Measurements from ENCODE around the gene ALDH1L1. TPM values are rescaled to one million over a fixed set of nuclear protein-coding genes. Genes with fewer than 3 reads are reported as not detected.

The ALDH1L1 gene
- total and polyA plus RNA-seq, 9 donors = 8.3 to 85.5 (median 45.1) TPM

DNA sequence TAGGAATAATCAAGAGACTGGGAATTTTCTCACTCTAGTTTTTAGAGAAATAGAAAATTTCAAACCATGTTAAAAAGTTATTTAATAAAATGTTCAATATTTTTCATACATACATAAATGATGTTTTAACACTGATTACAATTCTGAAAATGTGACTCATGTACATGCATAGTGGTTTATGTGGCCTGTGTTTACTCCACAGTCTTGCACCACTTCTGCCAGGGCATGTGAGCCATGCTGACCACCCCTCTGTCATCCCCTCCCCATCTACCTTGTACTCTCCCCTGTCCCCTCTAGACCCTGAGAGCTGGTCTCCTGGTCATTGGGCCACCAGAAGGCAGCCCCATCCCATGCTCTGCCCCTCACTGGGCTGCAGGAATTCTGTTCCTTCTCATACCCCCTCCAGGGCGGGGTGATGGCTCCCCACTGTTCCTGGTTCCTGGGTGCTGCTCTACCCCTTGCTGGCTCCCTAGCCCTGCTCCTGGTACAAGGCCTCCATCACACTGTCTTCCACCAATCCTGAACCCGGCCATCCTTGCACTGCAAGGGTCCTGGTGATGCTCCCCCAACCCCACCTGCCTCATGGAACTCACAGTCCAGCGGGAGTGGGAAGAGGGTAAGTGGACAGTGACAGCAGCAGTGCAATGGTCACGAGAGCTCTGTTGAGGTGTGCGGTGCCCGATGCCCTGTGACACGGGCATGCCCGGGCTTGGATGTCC, 72.3 kb downstream of the ALDH1L1 start:
- Histone ChIP-seq H3K27me3 (no peaks in the 10 kb centered on the region), H3K9me3 (no peaks in the 10 kb centered on the region), H3K4me3 (no peak overlapping the region), H3K27ac (no peak overlapping the region), H3K4me1 (ENCODE audit: insufficient read depth) (no peaks in the 10 kb centered on the region), H3K36me3 (no peaks in the 10 kb centered on the region)
- intact Hi-C loops (cut with DNase I) = no loop called here
- TF ChIP-seq POLR2A (IDR thresholded peaks at IDR 0.05) = no peak
- TF ChIP-seq, protein P1, sequence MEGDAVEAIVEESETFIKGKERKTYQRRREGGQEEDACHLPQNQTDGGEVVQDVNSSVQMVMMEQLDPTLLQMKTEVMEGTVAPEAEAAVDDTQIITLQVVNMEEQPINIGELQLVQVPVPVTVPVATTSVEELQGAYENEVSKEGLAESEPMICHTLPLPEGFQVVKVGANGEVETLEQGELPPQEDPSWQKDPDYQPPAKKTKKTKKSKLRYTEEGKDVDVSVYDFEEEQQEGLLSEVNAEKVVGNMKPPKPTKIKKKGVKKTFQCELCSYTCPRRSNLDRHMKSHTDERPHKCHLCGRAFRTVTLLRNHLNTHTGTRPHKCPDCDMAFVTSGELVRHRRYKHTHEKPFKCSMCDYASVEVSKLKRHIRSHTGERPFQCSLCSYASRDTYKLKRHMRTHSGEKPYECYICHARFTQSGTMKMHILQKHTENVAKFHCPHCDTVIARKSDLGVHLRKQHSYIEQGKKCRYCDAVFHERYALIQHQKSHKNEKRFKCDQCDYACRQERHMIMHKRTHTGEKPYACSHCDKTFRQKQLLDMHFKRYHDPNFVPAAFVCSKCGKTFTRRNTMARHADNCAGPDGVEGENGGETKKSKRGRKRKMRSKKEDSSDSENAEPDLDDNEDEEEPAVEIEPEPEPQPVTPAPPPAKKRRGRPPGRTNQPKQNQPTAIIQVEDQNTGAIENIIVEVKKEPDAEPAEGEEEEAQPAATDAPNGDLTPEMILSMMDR (IDR thresholded peaks at IDR 0.05) = no peak
- WGBS, 3 donors = 79 to 82% (median 81%) methylated on average over 8 of the region's 8 CpGs
- no peak for DNase-seq

DNA sequence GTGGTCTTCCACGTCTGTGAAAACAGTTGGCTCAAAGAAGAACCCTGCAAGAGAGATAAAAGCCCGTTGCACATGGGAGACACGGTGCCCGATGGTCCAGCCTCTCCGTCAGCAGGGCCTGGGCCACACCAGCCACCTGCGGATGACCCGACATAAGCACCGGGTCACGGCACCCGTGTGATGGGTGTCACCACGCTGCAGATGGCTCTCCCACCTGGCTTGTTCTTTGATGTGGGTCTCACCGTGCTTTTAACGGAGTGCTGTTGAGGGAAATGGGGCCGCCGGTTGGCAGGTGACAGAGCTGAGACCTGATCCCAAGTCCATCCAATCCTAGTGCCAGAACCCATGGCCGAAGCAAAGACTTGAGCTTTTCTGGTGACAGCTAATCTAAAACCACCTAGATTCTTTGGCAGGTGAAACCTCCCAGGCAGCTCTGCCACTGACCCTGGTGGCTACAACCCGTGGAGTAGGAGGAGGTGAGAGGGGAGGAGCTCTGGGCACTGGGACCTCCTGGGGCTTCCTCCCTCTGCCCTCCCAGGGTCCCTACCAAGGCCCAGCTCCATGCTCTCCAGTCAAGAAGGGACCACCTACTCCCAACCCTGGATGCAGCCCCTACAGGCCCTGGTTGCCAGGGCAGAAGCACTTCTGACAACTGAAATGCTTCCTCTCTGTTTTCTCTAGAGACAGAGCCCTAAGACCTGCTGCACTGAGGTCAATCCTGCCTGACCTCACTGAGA, 73.0 kb downstream of the ALDH1L1 start:
- peak in 1 of 5 donors; percentile 5 for DNase-seq
- H3K4me1 ChIP-seq (ENCODE audit: insufficient read depth) = no peaks in the 10 kb centered on the region
- no peaks in the 10 kb centered on the region for H3K9me3 ChIP-seq
- H3K27me3 ChIP-seq = no peaks in the 10 kb centered on the region
- 88 to 96% (median 91%) methylated on average over 17 of the region's 17 CpGs for WGBS, 3 donors
- no peak overlapping the region for H3K4me3 ChIP-seq
- TF ChIP-seq EP300 (IDR thresholded peaks at IDR 0.05) = no peak
- TF ChIP-seq, protein P1 (IDR thresholded peaks at IDR 0.05) = no peak
- no peak for TF ChIP-seq POLR2A (IDR thresholded peaks at IDR 0.05)
- no peaks in the 10 kb centered on the region for H3K36me3 ChIP-seq
- intact Hi-C loops (cut with DNase I) = no loop called here
- no peak overlapping the region for H3K27ac ChIP-seq

- 92 to 96% (median 95%) methylated on average over 21 of the region's 21 CpGs for WGBS, 3 donors
- no peaks in the 10 kb centered on the region for H3K4me1 ChIP-seq (ENCODE audit: insufficient read depth)
- intact Hi-C loops (cut with DNase I) = no loop called here
- no peaks in the 10 kb centered on the region for H3K9me3 ChIP-seq
- no peak overlapping the region for H3K27ac ChIP-seq
- no peaks in the 10 kb centered on the region for H3K36me3 ChIP-seq
- no peak overlapping the region for H3K4me3 ChIP-seq
- no peak for TF ChIP-seq POLR2A (IDR thresholded peaks at IDR 0.05)
- TF ChIP-seq, protein P1 (IDR thresholded peaks at IDR 0.05) = no peak
- no peak for TF ChIP-seq EP300 (IDR thresholded peaks at IDR 0.05)
- peak in 1 of 5 donors; percentile 1 for DNase-seq
- no peaks in the 10 kb centered on the region for H3K27me3 ChIP-seq
These were observed 73.8 kb downstream of the ALDH1L1 start for GRCh38 chr3:126106336-126107202.

GRCh38 chr3:126105691-126106187, 74.6 kb downstream of the ALDH1L1 start:
- intact Hi-C loops (cut with DNase I) = no loop called here

More at GRCh38 chr3:126105691-126106187, 74.6 kb downstream of the ALDH1L1 start:
- Histone ChIP-seq H3K36me3 (no peaks in the 10 kb centered on the region), H3K4me1 (ENCODE audit: insufficient read depth) (no peaks in the 10 kb centered on the region), H3K9me3 (no peaks in the 10 kb centered on the region), H3K27me3 (no peaks in the 10 kb centered on the region), H3K27ac (no peak overlapping the region), H3K4me3 (no peak overlapping the region)
- 88 to 94% (median 91%) methylated on average over 16 of the region's 16 CpGs for WGBS, 3 donors
- DNase-seq = peak in 1 of 5 donors; percentile 8
- TF ChIP-seq POLR2A (IDR thresholded peaks at IDR 0.05) (no peak), EP300 (IDR thresholded peaks at IDR 0.05) (no peak)
- TF ChIP-seq, protein P1 (IDR thresholded peaks at IDR 0.05) = no peak

All from ovary (tissue), 9 donors.